Right cardiac atrium (tissue), 5 donors: Measurements from ENCODE around the gene MDP1. TPM values are rescaled to one million over a fixed set of nuclear protein-coding genes. Genes with fewer than 3 reads are reported as not detected.

Source experiments
- ATAC-seq, 2 donors: fragments of 200-7000 bp; cut with Tn5 transposase; one replicate each; pipeline versions ENCODE4 v1.8.0 to v1.9.1; 2020; ENCODE audit warnings: moderate library complexity in 2 of 2, mild to moderate bottlenecking in 1 of 2
- DNase-seq, 3 donors: peaks; one replicate each; pipeline ENCODE4 v3.0.0-alpha.2; 2020
- H3K27ac ChIP-seq: one replicate; pipeline ENCODE4 v1.5.1; 2013; ENCODE audit warnings: mild to moderate bottlenecking, low read length, control low read depth, moderate library complexity
- H3K27me3 ChIP-seq: one replicate; pipeline ENCODE4 v1.6.1; 2013; ENCODE audit not compliant: control insufficient read depth, insufficient read depth
- H3K4me1 ChIP-seq: one replicate; pipeline ENCODE4 v1.6.1; 2013; ENCODE audit warnings: low read length; ENCODE audit not compliant: control insufficient read depth, insufficient read depth
- H3K4me3 ChIP-seq: one replicate; pipeline ENCODE4 v1.5.1; 2013; ENCODE audit warnings: low read length, control low read depth
- H3K9me3 ChIP-seq: one replicate; pipeline ENCODE4 v1.6.1; 2013; ENCODE audit warnings: low read length; ENCODE audit not compliant: control insufficient read depth
- WGBS: extraction: QIAGEN DNeasy Blood & Tissue Kit; methylation state at CpG from one replicate; pipeline ENCODE4 v1.1.7; 2013; 5-methylcytosine and 5-hydroxymethylcytosine counted together
- intact Hi-C, 4 donors: fragments of 100-400 bp; cut with DNase I; formaldehyde crosslinking; loops; one replicate each; pipeline versions ENCODE4 v1.11.0 to v1.14.0; 2022 to 2023
- polyA plus RNA-seq: library from polyadenylated mRNA; stranded (reverse); fragments of 200-250 nt; gene quantifications from one replicate; pipeline ENCODE4 v1.2.3, GENCODE V29; 2013
- total RNA-seq, 4 donors: library from RNA; stranded (reverse); fragmentation: NEBNext Ultra II Directional; extraction: Animal tissue kit (Norgen Biotek cat#: 25700); gene quantifications; one replicate each; pipeline ENCODE4 v1.2.1, GENCODE V29; 2021
- donor health status: healthy with polysubstance abuse.
- donor health status: DM: no; HTN: yes; CAD: no.
- donor health status: DM: no; HTN: no; CAD: no.
- donor health status: DM: no; HTN: yes; CAD: no; lungs with severe emphysema.
- donor health status: DM: yes; HTN: yes; CAD: no.

The MDP1 gene
- total and polyA plus RNA-seq, 5 donors = 15.7 to 26.8 (median 19.2) TPM

GRCh38 chr14:24194186-24194872 is 21.5 kb downstream of the MDP1 start:
- H3K9me3 ChIP-seq = no peaks in the 10 kb centered on the region
- H3K27me3 ChIP-seq = no peaks in the 10 kb centered on the region
- peak overlapping the region; percentile 73 for H3K4me3 ChIP-seq
- ATAC-seq (no peak), DNase-seq (no peak)
- intact Hi-C loops = no loop called here
- no peaks in the 10 kb centered on the region for H3K4me1 ChIP-seq
- WGBS = 76% methylated on average over 7 of the region's 7 CpGs
- H3K27ac ChIP-seq = peak overlapping the region; percentile 88

DNA sequence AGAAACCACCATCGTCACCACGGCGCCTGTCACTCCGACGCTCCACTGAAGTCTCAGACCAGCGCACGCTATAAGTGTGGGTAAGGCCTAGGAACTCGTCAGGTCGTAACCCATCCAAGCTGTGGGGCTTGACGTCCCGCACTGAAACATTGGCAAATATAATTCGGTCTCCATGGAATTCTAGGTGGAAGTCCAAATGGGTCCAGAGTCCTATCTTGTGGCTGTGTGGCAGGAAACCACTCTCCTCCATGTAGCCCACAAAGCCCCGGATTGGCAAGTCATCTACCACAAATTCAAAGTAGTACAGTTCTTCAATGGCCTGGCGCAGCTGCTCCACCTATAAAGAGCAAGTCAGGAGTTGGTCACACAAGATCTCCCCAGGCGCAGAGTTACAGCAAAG is 22.9 kb downstream of the MDP1 start:
- ATAC-seq (no peak), DNase-seq (no peak)
- Histone ChIP-seq H3K4me3 (no peak overlapping the region), H3K27ac (no peak overlapping the region), H3K27me3 (no peaks in the 10 kb centered on the region), H3K4me1 (no peaks in the 10 kb centered on the region), H3K9me3 (no peaks in the 10 kb centered on the region)
- intact Hi-C loops = no loop called here
- WGBS = 96% methylated on average over 15 of the region's 15 CpGs

DNA sequence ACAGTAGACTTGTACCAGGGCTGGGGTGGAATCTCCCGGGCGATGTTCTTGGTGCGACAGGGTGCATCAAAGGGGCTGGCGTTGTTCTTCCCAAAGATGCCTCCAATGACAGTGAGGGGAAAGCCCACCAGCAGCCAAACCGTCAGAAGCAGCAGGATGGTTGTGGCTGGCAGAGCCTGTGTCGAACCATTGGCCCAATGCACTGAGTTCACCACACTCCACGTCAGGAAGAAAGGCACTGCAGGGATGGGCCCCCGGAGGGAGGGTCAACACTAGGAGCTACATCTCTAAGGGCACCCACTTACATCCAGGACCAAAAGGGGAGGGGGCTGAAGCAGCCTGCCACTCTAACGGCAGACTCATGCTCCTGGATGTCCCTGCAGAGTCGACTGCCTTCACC is 25.4 kb downstream of the MDP1 start:
- Histone ChIP-seq H3K4me1 (no peaks in the 10 kb centered on the region), H3K9me3 (no peaks in the 10 kb centered on the region), H3K27me3 (no peaks in the 10 kb centered on the region), H3K27ac (no peak overlapping the region), H3K4me3 (no peak overlapping the region)
- intact Hi-C loops = no loop called here
- ATAC-seq (no peak), DNase-seq (peak in 1 of 3 donors; percentile 37)
- WGBS = 90% methylated on average over 10 of the region's 10 CpGs

- no peaks in the 10 kb centered on the region for H3K9me3 ChIP-seq
- H3K4me1 ChIP-seq = no peaks in the 10 kb centered on the region
- H3K27ac ChIP-seq = no peak overlapping the region
- 92% methylated on average over 9 of the region's 9 CpGs for WGBS
- no peaks in the 10 kb centered on the region for H3K27me3 ChIP-seq
- ATAC-seq (no peak), DNase-seq (peak in 1 of 3 donors; percentile 35)
- intact Hi-C loops = no loop called here
- no peak overlapping the region for H3K4me3 ChIP-seq
Observed at GRCh38 chr14:24189460-24189859, 26.4 kb downstream of the MDP1 start.

DNA sequence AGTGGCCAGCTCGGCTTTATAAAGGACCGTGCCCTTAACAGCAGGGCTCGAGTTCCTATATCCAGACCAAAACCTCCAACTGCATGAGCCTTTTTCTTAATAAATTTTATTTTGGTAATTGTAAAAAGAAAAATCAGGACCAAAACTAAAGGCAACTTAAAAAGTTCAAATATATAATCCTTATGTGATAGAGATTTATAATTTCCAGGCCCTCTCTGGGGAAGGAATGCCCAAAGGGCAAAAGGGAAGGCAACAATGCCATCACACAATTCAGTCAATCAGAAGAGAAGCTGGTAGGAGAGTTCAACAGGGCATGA is 26.8 kb downstream of the MDP1 start:
- no peak overlapping the region for H3K27ac ChIP-seq
- no peaks in the 10 kb centered on the region for H3K27me3 ChIP-seq
- no peaks in the 10 kb centered on the region for H3K4me1 ChIP-seq
- no peak for DNase-seq
- WGBS = 1% methylated on average over 3 of the region's 3 CpGs
- no peaks in the 10 kb centered on the region for H3K9me3 ChIP-seq
- no peak for ATAC-seq
- intact Hi-C loops = no loop called here
- H3K4me3 ChIP-seq = no peak overlapping the region

DNA sequence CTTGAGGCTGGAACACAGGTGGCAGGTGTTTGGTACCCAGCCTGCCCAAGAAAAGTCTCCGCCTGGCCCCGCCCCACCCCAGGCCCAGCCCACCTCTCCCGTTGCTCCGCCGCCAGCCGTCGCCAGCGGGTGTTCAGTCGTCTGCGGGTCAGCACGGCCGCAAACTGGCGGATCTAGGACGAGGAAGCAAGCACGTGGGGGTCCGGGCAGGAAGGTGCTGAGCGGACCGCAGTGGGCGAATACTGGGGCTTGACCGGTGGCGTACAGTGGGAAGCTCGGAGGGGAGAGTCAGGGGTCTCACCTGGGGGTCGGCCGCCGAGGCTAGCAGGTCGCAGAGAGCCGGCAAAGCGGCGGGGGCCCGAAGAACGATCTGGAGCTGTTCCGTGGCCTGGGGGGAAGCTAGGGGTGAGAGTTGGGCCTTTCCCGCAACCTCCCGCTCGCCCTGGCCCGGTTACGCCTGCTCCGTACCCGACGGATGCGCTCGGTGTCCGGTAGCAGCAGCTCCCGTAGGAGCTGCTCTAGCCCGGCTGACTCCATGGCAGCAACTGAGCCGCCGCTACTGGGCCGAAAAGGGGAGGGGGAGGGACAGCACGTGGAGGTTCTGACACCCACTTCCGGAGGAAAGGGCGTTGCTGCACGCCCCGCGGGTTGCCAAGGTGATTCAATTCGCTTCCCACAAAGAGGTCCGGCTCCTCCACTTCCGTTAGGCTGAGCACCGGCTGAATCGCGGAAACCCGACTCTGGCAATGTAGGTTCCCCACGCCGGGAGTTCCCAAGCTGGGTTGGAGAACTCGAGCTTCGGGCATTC is 27.4 kb downstream of the MDP1 start, which contains the start of gene IPO4:
IPO4 (minus strand) TSS at position 566 of the 808 bp plus-strand sequence; CDS start at position 537, 29 bp downstream.
- Histone ChIP-seq H3K9me3 (no peaks in the 10 kb centered on the region), H3K4me1 (no peaks in the 10 kb centered on the region), H3K4me3 (peak within 1 kb of the TSS; percentile 81), H3K27ac (peak within 1 kb of the TSS; percentile 55), H3K27me3 (no peaks in the 10 kb centered on the region)
- intact Hi-C loops = no loop called here
- ATAC-seq = peak; percentile 92 to 95
- peak; percentile 96 to 98 (median 97) for DNase-seq
- WGBS = under 1% methylated on average over 65 of the region's 65 CpGs

DNA sequence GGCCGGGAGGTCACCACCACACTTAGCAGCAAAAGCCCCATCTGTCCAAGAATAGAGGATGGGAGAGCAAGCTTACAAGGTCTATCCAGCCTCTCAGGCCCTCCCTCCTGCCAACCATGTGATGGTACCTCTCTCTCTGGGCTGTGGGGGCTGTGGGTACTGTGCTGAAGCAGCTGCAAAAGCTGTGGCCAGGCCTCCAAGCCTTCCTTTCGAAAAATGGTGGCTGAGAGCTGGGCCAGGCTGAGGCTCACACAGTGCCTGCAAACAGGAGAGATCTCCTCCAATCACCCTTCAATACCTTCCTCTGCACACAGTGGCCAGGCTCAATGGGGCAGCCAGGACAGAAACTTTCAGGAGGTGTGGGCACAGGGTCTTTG is 28.3 kb downstream of the MDP1 start:
- WGBS = 81% methylated on average over 2 of the region's 2 CpGs
- intact Hi-C loops = no loop called here

GRCh38 chr14:24186831-24187538 is 28.9 kb downstream of the MDP1 start:
- DNase-seq (peak in 1 of 3 donors; percentile 26), ATAC-seq (no peak)
- 94% methylated on average over 10 of the region's 10 CpGs for WGBS
- no peak overlapping the region for H3K4me3 ChIP-seq
- H3K27me3 ChIP-seq = no peaks in the 10 kb centered on the region
- H3K9me3 ChIP-seq = no peaks in the 10 kb centered on the region
- no peaks in the 10 kb centered on the region for H3K4me1 ChIP-seq
- H3K27ac ChIP-seq = no peak overlapping the region
- intact Hi-C loops = no loop called here

More for the DNA sequence above, 28.3 kb downstream of the MDP1 start:
- no peaks in the 10 kb centered on the region for H3K9me3 ChIP-seq
- no peak overlapping the region for H3K4me3 ChIP-seq
- no peaks in the 10 kb centered on the region for H3K27me3 ChIP-seq
- no peak for ATAC-seq
- DNase-seq = peak in 2 of 3 donors; percentile 33 to 43
- no peak overlapping the region for H3K27ac ChIP-seq
- no peaks in the 10 kb centered on the region for H3K4me1 ChIP-seq

DNA sequence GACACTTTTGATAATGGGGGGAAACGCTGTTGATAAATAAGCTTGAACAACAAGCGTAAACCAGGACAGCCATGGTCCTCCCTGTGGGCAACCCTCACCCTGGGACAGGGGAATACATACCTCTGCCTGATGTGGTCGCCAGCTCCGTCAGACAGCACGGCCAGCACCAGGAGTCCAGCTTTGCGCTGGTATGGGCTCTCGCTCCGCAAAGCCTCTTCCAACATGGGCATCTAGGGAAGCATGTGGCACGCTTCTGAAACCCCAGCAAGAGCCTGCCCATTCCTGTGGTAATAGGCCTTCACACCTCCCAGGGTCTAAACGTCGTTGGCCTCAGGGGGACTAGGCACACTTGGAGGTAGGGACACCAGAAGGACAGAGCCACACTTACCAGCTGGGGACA is 30.1 kb downstream of the MDP1 start:
- Histone ChIP-seq H3K4me3 (no peak overlapping the region), H3K27ac (no peak overlapping the region), H3K9me3 (no peaks in the 10 kb centered on the region), H3K27me3 (no peaks in the 10 kb centered on the region), H3K4me1 (no peaks in the 10 kb centered on the region)
- WGBS = 94% methylated on average over 11 of the region's 11 CpGs
- DNase-seq (peak in 2 of 3 donors; percentile 5 to 33), ATAC-seq (no peak)
- intact Hi-C loops = no loop called here

DNA sequence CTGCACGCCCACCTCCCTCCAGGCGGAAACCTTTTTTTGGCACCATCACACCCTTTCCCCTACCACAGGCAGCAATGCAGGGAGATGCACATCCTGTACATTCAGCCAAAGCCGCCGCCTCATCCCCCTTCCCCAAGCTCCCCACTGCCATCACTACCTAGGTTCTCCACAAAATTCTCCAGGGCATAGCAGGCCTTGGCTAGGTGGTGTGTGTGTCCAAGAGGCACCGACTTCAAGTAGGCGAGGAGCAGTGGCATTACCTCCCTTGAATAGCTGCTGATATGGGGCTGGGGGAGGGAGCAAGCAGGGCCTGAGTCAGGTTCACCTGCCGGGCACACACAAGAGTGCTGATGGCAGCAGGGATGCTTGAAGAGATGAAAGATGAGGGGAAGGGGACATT is 30.8 kb downstream of the MDP1 start:
- Histone ChIP-seq H3K4me3 (no peak overlapping the region), H3K27ac (no peak overlapping the region), H3K4me1 (no peaks in the 10 kb centered on the region), H3K9me3 (no peaks in the 10 kb centered on the region), H3K27me3 (no peaks in the 10 kb centered on the region)
- WGBS = 96% methylated on average over 7 of the region's 7 CpGs
- intact Hi-C loops = no loop called here
- ATAC-seq = no peak
- DNase-seq = peak in 1 of 3 donors; percentile 24
